SH-SY5Y (cell line): ENCODE results near the gene RBM27.

Source experiments
- GATA2 ChIP-seq: IDR thresholded peaks from 2 replicates; pipeline ENCODE4 v1.6.1; 2011; ENCODE audit warnings: mild to moderate bottlenecking, low read depth, low read length
- GATA3 ChIP-seq: IDR thresholded peaks from 2 replicates; pipeline ENCODE4 v1.6.1; 2011; ENCODE audit warnings: low read depth, mild to moderate bottlenecking, low read length, moderate library complexity

RBM27 gene

GRCh38 chr5:146232223-146232622, 28.8 kb downstream of the RBM27 start:
- TF ChIP-seq GATA3, result no peak
- no peak for TF ChIP-seq GATA2

GRCh38 chr5:146233441-146233840, 30.0 kb downstream of the RBM27 start:
- TF ChIP-seq GATA2 (no peak), GATA3 (no peak)

- TF ChIP-seq GATA2 (no peak), GATA3 (no peak)
Measured at GRCh38 chr5:146238973-146239372, 35.6 kb downstream of the RBM27 start.

GRCh38 chr5:146240951-146241350, 37.5 kb downstream of the RBM27 start:
- TF ChIP-seq GATA3, result no peak
- TF ChIP-seq GATA2, result no peak

- TF ChIP-seq GATA2, result no peak
- TF ChIP-seq GATA3, result no peak
Measured at GRCh38 chr5:146243247-146243646, 39.8 kb downstream of the RBM27 start.

- TF ChIP-seq GATA3, result no peak
Measured at GRCh38 chr5:146248561-146248960, 45.2 kb downstream of the RBM27 start.

GRCh38 chr5:146249801-146250200, 46.4 kb downstream of the RBM27 start:
- TF ChIP-seq GATA3 (no peak), GATA2 (no peak)
